ENCODE results near the gene SCYGR6. TPM values are rescaled to one million over a fixed set of nuclear protein-coding genes. Genes with fewer than 3 reads are reported as not detected.
A peak's percentile ranks its signal among the peaks of the same experiment; 100 is the strongest.

Gene SCYGR6
- total RNA-seq, 4 donors from 2014 or later: not detected

- 82 to 89% methylated on average over 6 to 7 of the region's 7 CpGs for WGBS, 2 donors
- no peaks in the 10 kb centered on the region for H3K36me3 ChIP-seq
- H3K4me1 ChIP-seq: no peaks in the 10 kb centered on the region
- intact Hi-C loops (cut with DNase I): no loop called here
- H3K4me3 ChIP-seq: no peak overlapping the region
- no peaks in the 10 kb centered on the region for H3K9me3 ChIP-seq
- peaks cover 0 to 4% (median 0%) of the 10 kb centered on the region in 4 donors for H3K27me3 ChIP-seq
- H3K27ac ChIP-seq: no peak overlapping the region
- TF ChIP-seq POLR2A (IDR thresholded peaks at IDR 0.05): no peak
- no peak for TF ChIP-seq CTCF (IDR thresholded peaks at IDR 0.05)
- DNase-seq: no peak
Measured at GRCh38 chr2:227710986-227711385, 13.6 kb downstream of the SCYGR6 start.

- Histone ChIP-seq H3K4me3 (no peak overlapping the region), H3K9me3 (no peaks in the 10 kb centered on the region), H3K27me3 (peaks cover 0 to 4% (median 0%) of the 10 kb centered on the region in 4 donors), H3K36me3 (no peaks in the 10 kb centered on the region), H3K4me1 (peaks cover 0 to 15% (median 6%) of the 10 kb centered on the region in 3 donors), H3K27ac (no peak overlapping the region)
- no peak for DNase-seq
- intact Hi-C loops (cut with DNase I): no loop called here
- 78 to 94% methylated on average over 6 of the region's 6 CpGs for WGBS, 2 donors
- TF ChIP-seq CTCF (IDR thresholded peaks at IDR 0.05) (no peak), POLR2A (IDR thresholded peaks at IDR 0.05) (no peak)
Measured at GRCh38 chr2:227707390-227707789, 17.2 kb downstream of the SCYGR6 start.

- TF ChIP-seq CTCF (IDR thresholded peaks at IDR 0.05): no peak
- no peak for TF ChIP-seq POLR2A (IDR thresholded peaks at IDR 0.05)
- Histone ChIP-seq H3K27me3 (peaks cover 0 to 4% (median 0%) of the 10 kb centered on the region in 4 donors), H3K4me3 (no peak overlapping the region), H3K36me3 (no peaks in the 10 kb centered on the region), H3K9me3 (no peaks in the 10 kb centered on the region), H3K27ac (no peak overlapping the region), H3K4me1 (peaks cover 0 to 15% (median 6%) of the 10 kb centered on the region in 3 donors)
- DNase-seq: no peak
- 75 to 95% methylated on average over 2 to 4 of the region's 4 CpGs for WGBS, 2 donors
- intact Hi-C loops (cut with DNase I): no loop called here
Measured at GRCh38 chr2:227706859-227707258, 17.7 kb downstream of the SCYGR6 start.

- Histone ChIP-seq H3K4me1 (peaks cover 0 to 15% (median 6%) of the 10 kb centered on the region in 3 donors), H3K36me3 (no peaks in the 10 kb centered on the region), H3K9me3 (no peaks in the 10 kb centered on the region), H3K27me3 (no peaks in the 10 kb centered on the region), H3K27ac (no peak overlapping the region), H3K4me3 (no peak overlapping the region)
- intact Hi-C loops (cut with DNase I): no loop called here
- no peak for DNase-seq
- 63 to 64% methylated on average over 3 of the region's 3 CpGs for WGBS, 2 donors
- no peak for TF ChIP-seq CTCF (IDR thresholded peaks at IDR 0.05)
- TF ChIP-seq POLR2A (IDR thresholded peaks at IDR 0.05): no peak
Measured at GRCh38 chr2:227703961-227704360, 20.6 kb downstream of the SCYGR6 start.

GRCh38 chr2:227703280-227703732 lies 21.3 kb downstream of the SCYGR6 start:
- no peak for TF ChIP-seq POLR2A (IDR thresholded peaks at IDR 0.05)
- Histone ChIP-seq H3K4me3 (no peak overlapping the region), H3K36me3 (no peaks in the 10 kb centered on the region), H3K4me1 (peaks cover 0 to 15% (median 6%) of the 10 kb centered on the region in 3 donors), H3K9me3 (no peaks in the 10 kb centered on the region), H3K27ac (peak overlapping the region in 1 of 4 donors; percentile 5), H3K27me3 (no peaks in the 10 kb centered on the region)
- DNase-seq: no peak
- WGBS, 2 donors: 38 to 41% methylated on average over 4 of the region's 4 CpGs
- intact Hi-C loops (cut with DNase I): no loop called here

- 72 to 78% methylated on average over 3 of the region's 3 CpGs for WGBS, 2 donors
- H3K36me3 ChIP-seq: no peaks in the 10 kb centered on the region
- no peak overlapping the region for H3K4me3 ChIP-seq
- H3K27ac ChIP-seq: no peak overlapping the region
- DNase-seq: no peak
- intact Hi-C loops (cut with DNase I): no loop called here
- H3K4me1 ChIP-seq: peaks cover 0 to 15% (median 6%) of the 10 kb centered on the region in 3 donors
- H3K27me3 ChIP-seq: no peaks in the 10 kb centered on the region
- H3K9me3 ChIP-seq: no peaks in the 10 kb centered on the region
- TF ChIP-seq POLR2A (IDR thresholded peaks at IDR 0.05) (no peak), CTCF (IDR thresholded peaks at IDR 0.05) (no peak)
Measured at GRCh38 chr2:227701556-227701955, 23.0 kb downstream of the SCYGR6 start.

Data from esophagus squamous epithelium (tissue), 5 donors.